ENCODE measurements around the gene FAM151B. TPM values are rescaled to one million over a fixed set of nuclear protein-coding genes. Genes with fewer than 3 reads are reported as not detected.

FAM151B gene
- total RNA-seq, 4 donors from 2014 or later = 2.6 to 8.1 (median 4.5) TPM

DNA sequence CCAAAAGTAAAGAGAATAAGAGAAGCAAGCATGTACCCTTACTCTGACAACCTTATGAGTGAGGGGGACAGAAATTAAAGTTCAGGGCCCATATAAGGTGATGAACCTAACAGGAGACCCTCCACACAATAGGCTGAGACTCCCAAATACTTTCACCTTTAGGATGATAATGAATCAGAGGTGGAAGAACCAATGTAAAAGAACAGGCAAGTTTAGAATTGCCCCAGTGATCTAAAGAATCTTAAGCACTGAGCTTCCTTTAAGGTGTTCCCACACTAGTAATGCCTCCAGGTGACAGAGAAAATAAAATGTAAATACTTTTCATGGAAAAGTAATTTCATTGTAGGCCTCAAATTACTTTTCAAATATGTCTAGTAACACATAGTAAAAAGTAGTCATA is 8.2 kb upstream of the FAM151B start:
- H3K4me1 ChIP-seq = no peaks in the 10 kb centered on the region
- intact Hi-C loops (cut with DNase I) = no loop called here
- H3K27me3 ChIP-seq = no peaks in the 10 kb centered on the region
- no peaks in the 10 kb centered on the region for H3K9me3 ChIP-seq
- no peak for TF ChIP-seq POLR2A (IDR thresholded peaks at IDR 0.05)
- TF ChIP-seq, protein P1, sequence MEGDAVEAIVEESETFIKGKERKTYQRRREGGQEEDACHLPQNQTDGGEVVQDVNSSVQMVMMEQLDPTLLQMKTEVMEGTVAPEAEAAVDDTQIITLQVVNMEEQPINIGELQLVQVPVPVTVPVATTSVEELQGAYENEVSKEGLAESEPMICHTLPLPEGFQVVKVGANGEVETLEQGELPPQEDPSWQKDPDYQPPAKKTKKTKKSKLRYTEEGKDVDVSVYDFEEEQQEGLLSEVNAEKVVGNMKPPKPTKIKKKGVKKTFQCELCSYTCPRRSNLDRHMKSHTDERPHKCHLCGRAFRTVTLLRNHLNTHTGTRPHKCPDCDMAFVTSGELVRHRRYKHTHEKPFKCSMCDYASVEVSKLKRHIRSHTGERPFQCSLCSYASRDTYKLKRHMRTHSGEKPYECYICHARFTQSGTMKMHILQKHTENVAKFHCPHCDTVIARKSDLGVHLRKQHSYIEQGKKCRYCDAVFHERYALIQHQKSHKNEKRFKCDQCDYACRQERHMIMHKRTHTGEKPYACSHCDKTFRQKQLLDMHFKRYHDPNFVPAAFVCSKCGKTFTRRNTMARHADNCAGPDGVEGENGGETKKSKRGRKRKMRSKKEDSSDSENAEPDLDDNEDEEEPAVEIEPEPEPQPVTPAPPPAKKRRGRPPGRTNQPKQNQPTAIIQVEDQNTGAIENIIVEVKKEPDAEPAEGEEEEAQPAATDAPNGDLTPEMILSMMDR (IDR thresholded peaks at IDR 0.05) = no peak
- H3K36me3 ChIP-seq = peaks cover 6 to 12% of the 10 kb centered on the region in 2 donors
- no peak for DNase-seq
- no peak overlapping the region for H3K4me3 ChIP-seq (replicated peaks in 1 of 3)
- no peak overlapping the region for H3K27ac ChIP-seq

DNA sequence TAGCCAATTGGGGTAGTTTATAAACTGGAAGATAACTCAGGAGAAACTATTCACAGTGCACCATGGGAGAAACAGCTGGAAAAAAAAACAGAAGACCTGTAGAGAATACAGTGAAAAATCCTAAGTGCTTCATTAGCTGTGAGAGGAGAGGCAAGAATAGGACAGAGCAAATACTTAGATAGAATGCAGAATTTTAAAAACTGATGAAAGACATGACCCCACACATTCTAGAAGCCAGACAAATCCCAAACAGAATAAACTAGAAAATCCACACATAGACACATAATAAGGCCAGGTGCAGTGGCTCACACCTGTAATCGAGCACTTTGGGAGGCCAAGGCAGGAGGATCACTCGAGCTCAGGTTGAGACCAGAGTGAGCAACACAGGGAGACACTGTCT is 7.5 kb upstream of the FAM151B start:
- DNase-seq = no peak
- 93 to 100% methylated on average over 2 of the region's 2 CpGs for WGBS, 2 donors
- H3K36me3 ChIP-seq = peaks cover 0 to 6% of the 10 kb centered on the region in 2 donors
- no peak overlapping the region for H3K27ac ChIP-seq
- H3K4me1 ChIP-seq = no peaks in the 10 kb centered on the region
- no peak overlapping the region for H3K4me3 ChIP-seq (replicated peaks in 1 of 3)
- TF ChIP-seq, protein P1 (IDR thresholded peaks at IDR 0.05) = no peak
- TF ChIP-seq POLR2A (IDR thresholded peaks at IDR 0.05) = no peak
- H3K27me3 ChIP-seq = no peaks in the 10 kb centered on the region
- intact Hi-C loops (cut with DNase I) = no loop called here
- no peaks in the 10 kb centered on the region for H3K9me3 ChIP-seq

DNA sequence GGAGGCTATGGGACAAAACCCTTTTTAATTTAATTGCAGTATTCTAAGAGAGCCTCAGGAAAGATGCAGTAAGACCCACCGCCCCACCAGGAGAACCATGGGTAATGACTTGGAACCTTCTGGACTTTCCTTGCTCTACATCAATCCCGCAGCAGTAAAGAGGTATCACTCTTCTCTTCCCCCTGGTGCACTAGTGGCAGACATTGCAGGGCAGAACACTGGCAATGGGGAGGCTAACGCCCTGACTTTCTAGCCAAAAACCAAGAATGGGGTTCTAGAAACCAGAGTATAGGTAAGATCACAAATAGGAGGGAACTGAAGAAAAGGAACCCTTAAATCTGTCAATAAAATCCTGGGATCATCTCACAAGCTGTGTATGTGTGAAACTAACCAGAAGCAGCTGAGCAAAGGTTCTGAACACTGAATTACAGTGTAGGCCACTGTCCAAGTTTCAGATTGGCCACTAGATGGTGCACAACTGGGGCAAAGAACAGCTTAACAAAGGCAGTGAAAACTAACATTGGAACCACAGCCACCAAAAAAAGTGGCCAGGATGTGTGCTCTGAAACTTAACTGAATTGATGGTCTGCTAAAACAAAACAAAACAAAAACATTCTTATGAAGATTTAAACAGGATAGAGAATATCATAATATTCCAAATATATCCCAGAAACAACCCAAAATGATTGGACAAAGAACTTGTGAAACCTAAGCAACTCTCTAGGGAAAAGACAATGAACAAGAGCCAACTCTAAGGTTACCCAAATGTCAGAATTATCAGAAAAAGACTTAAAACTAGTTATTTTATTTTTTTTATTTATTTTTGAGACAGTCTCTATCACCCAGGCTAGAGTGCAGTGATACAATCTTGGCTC is 6.6 kb upstream of the FAM151B start:
- H3K4me1 ChIP-seq = no peaks in the 10 kb centered on the region
- TF ChIP-seq POLR2A (IDR thresholded peaks at IDR 0.05) = no peak
- TF ChIP-seq, protein P1 (IDR thresholded peaks at IDR 0.05) = peak in 5 of 6 experiments; percentile 35 to 62 (median 50)
- H3K27ac ChIP-seq = no peak overlapping the region
- no peaks in the 10 kb centered on the region for H3K27me3 ChIP-seq
- H3K4me3 ChIP-seq (replicated peaks in 1 of 3) = no peak overlapping the region
- no peaks in the 10 kb centered on the region for H3K36me3 ChIP-seq
- intact Hi-C loops (cut with DNase I) = no loop called here
- DNase-seq = peak; percentile 19 to 42
- H3K9me3 ChIP-seq = no peaks in the 10 kb centered on the region
- 93% methylated on average over 3 of the region's 3 CpGs for WGBS, 2 donors

DNA sequence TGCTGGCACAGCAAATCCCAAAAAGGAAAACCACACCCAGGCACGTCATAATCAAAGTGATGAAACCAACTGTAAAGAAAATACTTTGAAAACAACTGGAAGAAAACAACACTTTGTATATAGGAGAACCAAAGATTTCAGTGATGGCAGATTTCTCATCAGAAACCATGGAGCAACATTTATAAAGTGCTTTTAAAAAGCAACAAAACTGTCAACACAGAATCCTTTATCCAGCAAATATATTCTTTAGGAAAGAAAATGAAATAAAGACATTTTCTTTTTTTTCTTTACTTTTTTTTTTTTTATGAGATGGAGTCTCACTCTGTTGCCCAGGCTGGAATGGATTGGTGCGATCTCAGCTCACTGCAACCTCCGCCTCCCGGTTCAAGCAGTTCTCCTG is 5.3 kb upstream of the FAM151B start:
- intact Hi-C loops (cut with DNase I) = no loop called here

More for the DNA sequence above, 5.3 kb upstream of the FAM151B start:
- no peak for DNase-seq
- TF ChIP-seq POLR2A (IDR thresholded peaks at IDR 0.05) = no peak
- TF ChIP-seq, protein P1 (IDR thresholded peaks at IDR 0.05) = no peak
- peaks cover 0 to 8% of the 10 kb centered on the region in 2 donors for H3K4me1 ChIP-seq
- no peaks in the 10 kb centered on the region for H3K27me3 ChIP-seq
- no peak overlapping the region for H3K27ac ChIP-seq
- WGBS, 2 donors = 71 to 87% methylated on average over 4 of the region's 4 CpGs
- H3K36me3 ChIP-seq = no peaks in the 10 kb centered on the region
- H3K4me3 ChIP-seq (replicated peaks in 1 of 3) = no peak overlapping the region
- H3K9me3 ChIP-seq = no peaks in the 10 kb centered on the region
